Mammary epithelial cell (primary cell): ENCODE measurements around the gene DDX42.
"Not testable (repeated sequence)": the region's sequence is repeated elsewhere in the genome, so short reads cannot be mapped to it uniquely, and the experiment has no call there.

Experiments used
- EZH2 ChIP-seq: IDR thresholded peaks from 2 replicates; pipeline ENCODE4 v1.6.1; 2012; ENCODE audit warnings: low read length, inconsistent platforms, borderline replicate concordance
- TF ChIP-seq, protein P1 (sequence below), 2 donors: IDR thresholded peaks in 1 of 2; conservative IDR thresholded peaks in 1 of 2; 2 replicates each; pipeline ENCODE4 v1.5.1; 2011 to 2012; ENCODE audit warnings: inconsistent platforms in 2 of 2, low read length in 2 of 2, mild to moderate bottlenecking in 2 of 2, control low read depth in 1 of 2, low read depth in 1 of 2; ENCODE audit not compliant: insufficient read depth in 1 of 2; ENCODE audit errors: extremely low read depth in 1 of 2

DNA sequence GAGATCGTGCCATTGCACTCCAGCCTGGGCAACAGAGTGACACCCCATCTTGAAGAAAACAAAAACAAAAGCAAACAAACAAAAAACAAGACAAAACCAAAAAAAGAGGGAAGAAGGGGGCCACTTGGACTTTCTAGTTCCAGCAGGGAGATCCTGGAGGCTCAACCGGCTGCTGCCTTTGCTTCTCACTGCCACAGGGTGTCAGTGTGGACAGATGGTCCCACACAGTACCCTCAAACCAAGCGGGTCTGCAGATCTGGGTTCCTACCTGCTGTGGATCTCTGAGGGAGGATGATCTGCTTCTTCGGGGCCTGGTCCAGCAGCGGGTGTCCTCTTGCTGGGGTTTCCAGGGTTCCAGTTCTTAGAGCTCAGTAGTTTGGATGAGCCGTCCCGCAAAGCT, 92.7 kb downstream of the DDX42 start:
- TF ChIP-seq, protein P1, sequence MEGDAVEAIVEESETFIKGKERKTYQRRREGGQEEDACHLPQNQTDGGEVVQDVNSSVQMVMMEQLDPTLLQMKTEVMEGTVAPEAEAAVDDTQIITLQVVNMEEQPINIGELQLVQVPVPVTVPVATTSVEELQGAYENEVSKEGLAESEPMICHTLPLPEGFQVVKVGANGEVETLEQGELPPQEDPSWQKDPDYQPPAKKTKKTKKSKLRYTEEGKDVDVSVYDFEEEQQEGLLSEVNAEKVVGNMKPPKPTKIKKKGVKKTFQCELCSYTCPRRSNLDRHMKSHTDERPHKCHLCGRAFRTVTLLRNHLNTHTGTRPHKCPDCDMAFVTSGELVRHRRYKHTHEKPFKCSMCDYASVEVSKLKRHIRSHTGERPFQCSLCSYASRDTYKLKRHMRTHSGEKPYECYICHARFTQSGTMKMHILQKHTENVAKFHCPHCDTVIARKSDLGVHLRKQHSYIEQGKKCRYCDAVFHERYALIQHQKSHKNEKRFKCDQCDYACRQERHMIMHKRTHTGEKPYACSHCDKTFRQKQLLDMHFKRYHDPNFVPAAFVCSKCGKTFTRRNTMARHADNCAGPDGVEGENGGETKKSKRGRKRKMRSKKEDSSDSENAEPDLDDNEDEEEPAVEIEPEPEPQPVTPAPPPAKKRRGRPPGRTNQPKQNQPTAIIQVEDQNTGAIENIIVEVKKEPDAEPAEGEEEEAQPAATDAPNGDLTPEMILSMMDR (conservative IDR thresholded peaks at IDR 0.05 in 1 of 2, IDR thresholded peaks at IDR 0.05 in 1 of 2; ENCODE audit: extremely low read depth in 1 of 2, insufficient read depth in 1 of 2, low read depth in 1 of 2, low read length in 2 of 2): not testable (repeated sequence)
- TF ChIP-seq EZH2: not testable (repeated sequence)
